Measurements from ENCODE around the gene LGALS1. TPM values are rescaled to one million over a fixed set of nuclear protein-coding genes. Genes with fewer than 3 reads are reported as not detected.

The LGALS1 gene
- total and polyA plus RNA-seq, 9 of the 15 experiments (the other 6 are each of a cell fraction or from before 2014, with no cell fraction given): 160 to 800 (median 330) TPM

- TF ChIP-seq ZBTB7A (IDR thresholded peaks at IDR 0.05; ENCODE audit: borderline replicate concordance, control insufficient read depth, low read depth, low read length) (peak; percentile 41; the same call in 1 of the 2 replicates), L3MBTL2 (IDR thresholded peaks at IDR 0.05) (no peak; the same call in 1 of the 2 replicates), SIN3B (IDR thresholded peaks at IDR 0.05; ENCODE audit: low read depth) (no peak), FOXM1 (IDR thresholded peaks at IDR 0.05; ENCODE audit: low read depth) (no peak), FOXM1 (CRISPR knock-in tag; IDR thresholded peaks at IDR 0.05; ENCODE audit: low read depth) (no peak), SRSF7 (optimal IDR thresholded peaks at IDR 0.05; ENCODE audit: low read depth, low read length) (no peak), KLF10 (CRISPR knock-in tag; IDR thresholded peaks at IDR 0.05) (no peak), NKRF (IDR thresholded peaks at IDR 0.05; ENCODE audit: borderline replicate concordance) (peak; percentile 58; the same call in 1 of the 2 replicates), DIDO1 (tag; IDR thresholded peaks at IDR 0.05; ENCODE audit: low read depth) (no peak), XRCC5 (IDR thresholded peaks at IDR 0.05; ENCODE audit: low read depth, low read length) (no peak), ZNF347 (CRISPR knock-in tag; IDR thresholded peaks at IDR 0.05; ENCODE audit: low read depth) (no peak), ZKSCAN8 (CRISPR knock-in tag; IDR thresholded peaks at IDR 0.05) (no peak), ZBTB34 (CRISPR knock-in tag; IDR thresholded peaks at IDR 0.05) (no peak), ZNF175 (CRISPR knock-in tag; IDR thresholded peaks at IDR 0.05; ENCODE audit: low read depth) (no peak), TFE3 (CRISPR knock-in tag; IDR thresholded peaks at IDR 0.05) (no peak), HNRNPUL1 (IDR thresholded peaks at IDR 0.05; ENCODE audit: low read length) (no peak), PBX2 (CRISPR knock-in tag; IDR thresholded peaks at IDR 0.05; ENCODE audit: low read depth) (no peak), PBX2 (tag; conservative IDR thresholded peaks at IDR 0.05; ENCODE audit: low read depth) (no peak), CHD2 (IDR thresholded peaks at IDR 0.05; ENCODE audit: low read depth, low read length) (no peak), ATF7 (IDR thresholded peaks at IDR 0.05) (peak; percentile 91), ZNF316 (IDR thresholded peaks at IDR 0.05) (peak; percentile 51; the same call in 1 of the 2 replicates)
Observed at GRCh38 chr22:37661160-37661924, 14.1 kb upstream of the LGALS1 start (continued).

All from K562 (cell line).